Measurements from ENCODE around the gene CLDN5.

The CLDN5 gene

GRCh38 chr22:19527321-19527721 lies 3.1 kb upstream of the CLDN5 start:
- H3K4me3 ChIP-seq (replicated peaks in 1 of 2; ENCODE audit: low read depth in 2 of 2, low read length in 2 of 2), result no peak overlapping the region
- no peak for TF ChIP-seq CTCF (IDR thresholded peaks at IDR 0.05; ENCODE audit: low read depth, low read length)
- DNase-seq (ENCODE audit: low read depth in 2 of 2), result no peak

- no peak for TF ChIP-seq CTCF (IDR thresholded peaks at IDR 0.05; ENCODE audit: low read depth, low read length)
- H3K4me3 ChIP-seq (replicated peaks in 1 of 2; ENCODE audit: low read depth in 2 of 2, low read length in 2 of 2), result no peak overlapping the region
- no peak for DNase-seq (ENCODE audit: low read depth in 2 of 2)
Measured at GRCh38 chr22:19526702-19527111, 2.5 kb upstream of the CLDN5 start.

GRCh38 chr22:19526076-19526701 lies 2.0 kb upstream of the CLDN5 start:
- H3K4me3 ChIP-seq (replicated peaks in 1 of 2; ENCODE audit: low read depth in 2 of 2, low read length in 2 of 2), result no peak overlapping the region
- no peak for TF ChIP-seq CTCF (IDR thresholded peaks at IDR 0.05; ENCODE audit: low read depth, low read length)
- DNase-seq (ENCODE audit: low read depth in 2 of 2), result no peak

- DNase-seq (ENCODE audit: low read depth in 2 of 2), result no peak
- no peak for TF ChIP-seq CTCF (IDR thresholded peaks at IDR 0.05; ENCODE audit: low read depth, low read length)
- H3K4me3 ChIP-seq (replicated peaks in 1 of 2; ENCODE audit: low read depth in 2 of 2, low read length in 2 of 2), result no peak overlapping the region
Measured at GRCh38 chr22:19525666-19526065, 1.5 kb upstream of the CLDN5 start.

- DNase-seq (ENCODE audit: low read depth in 2 of 2), result no peak
- TF ChIP-seq CTCF (IDR thresholded peaks at IDR 0.05; ENCODE audit: low read depth, low read length), result no peak
- H3K4me3 ChIP-seq (replicated peaks in 1 of 2; ENCODE audit: low read depth in 2 of 2, low read length in 2 of 2), result no peak overlapping the region
Measured at GRCh38 chr22:19525116-19525660, 978 bp upstream of the CLDN5 start.

GRCh38 chr22:19523240-19524169 lies 705 bp downstream of the CLDN5 start:
- no peak for TF ChIP-seq CTCF (IDR thresholded peaks at IDR 0.05; ENCODE audit: low read depth, low read length)
- peak overlapping the region; percentile 31 to 34 for H3K4me3 ChIP-seq (replicated peaks in 1 of 2; ENCODE audit: low read depth in 2 of 2, low read length in 2 of 2)
- peak; percentile 30 to 47 for DNase-seq (ENCODE audit: low read depth in 2 of 2)
